HG03558 (cell line): ENCODE results near the gene BEND6.
A peak's percentile ranks its signal among the peaks of the same experiment; 100 is the strongest.

Experiments
- ATAC-seq: cut with Tn5 transposase; IDR thresholded peaks from one replicate; pipeline ENCODE4 v1.9.1; 2021; ENCODE audit warnings: moderate number of reproducible peaks; ENCODE audit not compliant: unreplicated experiment; ENCODE audit errors: extremely low read depth

Gene BEND6

DNA sequence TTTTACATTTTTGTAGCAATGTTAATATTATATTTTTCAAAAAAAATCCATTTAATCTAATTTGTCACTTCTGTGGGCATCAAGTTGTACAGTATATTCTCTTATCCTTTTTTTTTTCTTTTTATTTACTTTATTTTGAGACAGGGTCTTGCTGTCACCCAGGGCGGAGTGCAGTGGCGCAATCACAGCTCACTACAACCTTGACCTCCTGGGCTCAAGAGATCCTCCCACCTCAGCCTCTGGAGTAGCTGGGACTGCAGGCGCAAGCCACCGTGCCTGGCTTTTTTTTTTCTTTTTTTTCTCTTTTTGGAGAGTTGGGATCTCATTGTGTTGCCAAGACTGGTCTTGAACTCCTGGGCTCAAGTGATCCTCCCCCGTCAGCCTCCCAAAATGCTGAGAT lies 14.4 kb upstream of the BEND6 start:
- no peak for ATAC-seq

DNA sequence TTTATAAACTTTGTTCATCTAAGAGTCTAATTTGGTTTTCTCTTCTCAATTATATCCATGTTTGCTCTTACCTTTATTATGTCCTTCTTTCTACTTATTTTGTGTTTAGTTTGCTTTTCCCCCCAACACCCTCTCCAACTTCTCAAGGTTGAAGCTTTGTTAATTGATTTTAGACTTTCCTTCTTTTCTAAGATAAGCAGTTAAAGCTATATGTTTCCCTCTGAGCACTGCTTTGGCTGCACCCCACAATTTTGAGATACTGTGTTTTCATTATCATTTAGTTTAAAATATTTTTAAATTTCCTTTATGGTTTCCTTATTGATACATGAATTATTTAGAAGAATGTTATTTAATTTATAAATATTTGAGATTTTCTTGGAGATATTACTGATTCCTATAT lies 13.9 kb upstream of the BEND6 start:
- ATAC-seq = no peak

DNA sequence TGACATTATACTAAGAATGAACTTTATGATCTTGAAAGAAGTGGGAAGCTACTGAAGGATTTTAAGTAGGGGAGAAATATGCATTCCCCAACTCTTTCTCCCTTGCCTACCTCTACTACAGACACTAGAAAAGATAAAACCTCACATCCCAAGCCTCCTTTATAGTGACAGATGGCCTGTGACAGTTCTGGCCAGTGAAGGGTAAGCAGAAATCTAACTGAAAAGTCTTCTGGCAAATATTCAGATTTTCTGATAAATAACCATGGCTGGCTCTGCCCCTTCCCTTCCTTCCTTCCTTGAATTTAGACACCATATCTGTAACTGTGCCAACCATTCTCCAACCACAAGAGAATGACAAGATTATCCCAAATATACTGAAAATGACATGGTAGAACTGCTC lies 10.2 kb upstream of the BEND6 start:
- ATAC-seq = no peak

DNA sequence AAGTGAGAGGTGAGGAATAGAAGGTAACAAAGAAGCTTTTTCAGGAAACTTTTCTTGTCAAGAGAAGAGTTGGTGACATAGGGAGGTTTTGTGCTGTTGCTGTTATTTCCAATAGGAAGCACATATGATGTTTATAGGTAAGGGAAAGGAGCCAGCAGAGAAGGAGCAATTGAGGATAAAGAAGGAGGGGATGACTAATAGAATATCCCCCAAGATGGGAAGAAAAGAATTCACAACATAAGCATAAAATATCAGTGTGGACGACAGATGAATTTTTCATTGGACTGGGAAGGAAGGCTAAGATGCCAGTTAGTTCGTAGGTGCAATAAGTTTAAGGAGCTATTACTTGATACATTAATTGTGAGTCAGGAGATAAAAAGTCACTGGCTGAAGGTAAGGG lies 8.5 kb upstream of the BEND6 start:
- no peak for ATAC-seq

DNA sequence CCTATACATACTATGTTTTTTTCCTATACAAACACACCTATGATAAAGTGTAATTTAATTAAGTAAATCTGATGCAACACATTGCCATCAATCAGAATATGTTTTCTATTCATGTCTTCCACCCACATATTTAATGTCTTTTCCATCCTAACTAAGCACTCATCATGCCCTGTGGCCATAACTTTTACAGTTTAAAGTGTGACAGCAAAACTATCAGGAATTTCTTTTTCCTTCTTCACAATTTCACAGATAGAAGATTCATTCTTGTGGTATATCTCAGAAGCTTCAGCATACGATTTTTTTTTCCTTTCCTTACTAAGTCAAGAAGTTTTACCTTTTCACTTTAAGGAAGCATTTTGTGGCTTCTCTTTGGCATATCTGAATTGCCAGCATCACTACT lies 7.0 kb upstream of the BEND6 start:
- ATAC-seq = no peak

DNA sequence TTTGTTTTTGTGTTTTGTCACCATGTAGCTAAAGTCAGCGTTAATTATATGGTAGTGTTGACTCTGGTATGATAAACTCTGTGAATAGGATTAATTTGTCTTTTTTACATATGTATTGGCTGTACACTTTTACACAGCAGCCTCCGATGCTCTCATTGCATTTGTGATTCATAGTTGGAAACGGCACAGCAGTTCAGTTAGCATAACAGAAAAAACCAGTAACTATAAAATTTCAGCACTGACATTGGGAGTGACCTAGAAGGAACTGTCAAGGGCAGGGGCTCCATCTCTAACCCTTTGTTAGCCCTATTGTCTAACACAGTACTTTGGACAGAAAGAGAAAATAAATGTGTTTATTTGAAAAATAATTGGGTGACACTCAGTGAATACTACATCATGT lies 5.6 kb upstream of the BEND6 start:
- ATAC-seq = no peak

DNA sequence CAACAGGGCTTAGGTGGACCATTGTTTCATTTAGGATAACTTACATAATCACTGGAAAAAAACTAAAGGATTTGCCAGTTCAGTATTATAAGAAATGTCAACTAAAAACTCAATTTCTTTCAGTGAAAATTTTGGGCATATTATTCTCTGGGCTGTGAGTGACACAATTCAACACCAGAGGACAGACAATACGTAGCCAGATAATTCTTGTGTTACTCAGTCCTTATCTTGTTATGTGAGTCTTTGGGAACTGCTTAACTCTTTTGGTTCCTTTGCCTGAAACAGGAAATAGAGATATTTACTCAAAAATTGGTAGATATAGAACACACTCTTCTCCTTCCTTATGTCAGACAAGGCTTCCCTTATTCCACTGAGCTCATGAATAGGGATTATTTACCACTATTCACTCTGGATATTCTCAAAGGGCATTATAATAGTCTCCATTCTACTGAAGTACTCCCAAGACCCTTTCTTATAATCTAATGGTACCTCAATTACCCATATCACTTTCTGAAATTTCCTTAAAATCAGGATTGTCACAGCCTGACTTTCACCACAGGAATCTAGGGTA lies 4.9 kb upstream of the BEND6 start:
- ATAC-seq = no peak

DNA sequence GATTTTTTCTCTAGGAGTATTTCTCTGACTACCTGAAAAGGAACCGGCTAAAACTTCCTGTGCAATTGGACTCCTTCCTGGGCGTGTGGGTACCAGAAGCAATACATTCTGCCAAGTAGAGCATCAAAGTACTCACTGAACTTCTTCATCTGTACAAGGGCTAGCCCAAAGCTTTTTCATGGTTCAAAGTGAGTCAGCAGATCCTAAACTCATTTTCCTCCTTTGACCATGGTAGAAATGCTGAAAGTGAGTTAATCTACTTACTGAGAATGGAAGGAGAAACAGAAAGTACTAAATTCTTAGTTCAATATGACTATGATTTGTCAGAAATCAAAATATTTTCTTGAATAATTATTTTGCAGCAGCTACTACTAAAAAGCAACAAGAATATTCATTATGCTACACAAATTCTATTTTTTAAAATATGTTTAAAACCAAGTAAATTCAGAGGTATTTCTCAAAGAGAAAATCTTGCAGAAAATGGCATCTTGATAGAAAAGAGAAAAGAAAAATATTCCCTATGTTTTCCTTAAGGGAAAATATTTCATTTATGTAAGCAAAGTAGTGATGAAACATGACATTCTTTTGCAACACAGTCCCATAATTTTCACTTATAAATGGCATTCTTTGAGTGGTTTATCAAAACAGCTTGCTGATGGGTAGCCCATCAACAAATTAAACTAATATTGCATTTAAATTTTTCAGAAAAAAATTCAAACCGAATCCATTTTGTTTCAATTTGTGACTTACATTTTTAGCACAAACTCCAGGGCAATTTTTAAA lies 3.7 kb upstream of the BEND6 start:
- no peak for ATAC-seq

DNA sequence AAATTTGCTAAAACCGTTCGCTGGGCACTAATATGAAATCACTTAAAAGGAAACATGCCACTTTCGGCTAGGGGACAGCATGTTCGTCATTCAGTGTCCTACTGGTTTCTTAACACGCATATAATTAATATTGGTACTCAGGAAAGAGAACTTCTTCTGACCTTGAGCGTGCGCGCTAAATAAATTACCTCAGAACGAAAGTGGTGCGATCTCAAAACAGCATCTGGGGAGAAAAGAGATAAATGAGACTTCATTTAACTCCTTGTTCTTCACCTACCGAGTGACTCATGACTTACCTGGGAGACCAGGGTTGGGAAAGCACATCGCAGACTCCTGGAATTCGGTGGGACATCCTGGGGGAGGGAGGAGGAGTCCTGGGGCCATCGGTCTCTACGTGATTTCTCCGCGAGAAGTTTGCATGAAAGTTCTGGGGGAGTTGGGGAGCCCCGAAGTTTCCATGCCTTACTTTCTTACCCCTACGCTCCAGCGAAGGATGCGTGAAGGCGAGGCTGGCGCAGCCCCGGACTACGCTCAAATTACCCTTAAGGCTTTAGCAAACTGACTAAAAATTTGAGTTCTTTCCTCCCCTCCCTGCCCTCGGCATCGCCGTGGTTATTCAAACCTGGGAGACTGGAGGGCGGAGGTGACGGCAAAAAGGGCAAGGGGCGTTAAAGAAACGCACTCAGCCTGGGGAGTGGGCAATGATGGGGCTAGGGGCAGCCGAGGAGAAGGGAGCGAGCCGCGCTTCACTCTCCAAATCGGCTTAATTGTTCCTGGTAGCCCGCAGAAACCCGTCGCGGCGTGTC lies 1.1 kb upstream of the BEND6 start:
- no peak for ATAC-seq

DNA sequence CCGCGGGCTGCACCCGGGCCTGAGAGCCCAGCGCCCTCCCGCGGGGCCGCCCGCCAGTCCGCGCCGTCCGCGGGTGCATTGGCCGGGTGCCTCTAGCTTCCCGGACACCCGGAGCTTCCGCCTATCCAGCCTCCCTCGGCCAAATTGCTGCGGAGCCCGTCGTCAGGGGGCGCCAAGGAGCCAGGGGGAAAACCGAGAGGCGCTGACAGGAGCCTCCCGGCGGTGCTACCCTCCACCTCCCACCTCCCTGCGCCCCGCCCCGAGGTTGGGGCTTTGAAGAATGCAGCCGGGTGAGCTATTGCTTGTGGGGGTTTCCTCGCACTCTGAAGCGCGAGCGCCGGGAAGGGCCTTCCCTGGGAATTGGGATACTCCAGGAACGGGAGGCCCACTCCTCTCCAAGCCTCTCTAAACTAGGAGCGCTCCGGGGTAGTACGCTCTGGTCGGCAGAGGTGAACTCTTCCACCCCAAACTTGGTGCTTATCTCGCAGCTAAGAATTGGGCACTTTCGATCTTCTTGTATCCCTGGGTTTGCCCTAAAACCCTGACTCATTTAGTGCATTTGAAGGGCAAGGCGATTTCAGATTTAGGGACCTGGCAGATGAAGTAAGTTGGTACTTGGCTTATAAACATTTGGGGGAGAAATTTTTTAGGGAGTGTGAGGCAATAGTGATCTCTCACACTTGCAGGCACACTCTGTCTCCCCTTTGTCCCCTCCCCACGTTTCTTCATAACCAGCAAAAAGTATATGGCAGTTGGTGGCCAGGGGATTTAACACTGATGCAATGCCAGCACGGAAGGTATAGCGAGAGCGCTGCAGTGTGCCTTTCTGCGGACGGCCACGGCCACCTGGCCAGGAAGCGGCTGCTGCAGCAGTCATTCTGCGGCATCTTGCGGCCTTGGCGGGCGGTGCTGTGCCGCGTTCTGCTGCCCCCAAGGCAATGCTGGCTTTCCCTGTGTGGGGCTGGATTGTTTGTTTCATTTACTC lies 556 bp downstream of the BEND6 start:
- peak; percentile 43 for ATAC-seq

DNA sequence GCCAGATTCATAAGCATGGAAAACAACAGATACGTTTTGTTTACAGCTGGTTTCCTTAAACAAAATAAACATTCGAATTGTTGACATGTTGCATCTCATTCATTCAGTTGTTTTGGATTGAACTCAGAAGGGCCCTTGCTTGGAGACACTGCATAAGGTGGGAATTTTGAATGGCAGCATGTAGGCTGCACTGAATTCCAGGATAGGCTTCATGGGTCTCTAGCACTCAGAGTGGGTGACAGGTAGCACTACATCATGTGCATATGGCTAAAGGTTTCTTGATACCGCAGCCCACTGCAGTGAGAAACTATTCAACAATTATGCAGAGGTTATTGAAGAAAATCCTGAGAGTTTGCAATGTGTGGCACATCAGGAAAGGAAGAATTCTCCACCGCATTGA lies 1.6 kb downstream of the BEND6 start:
- ATAC-seq = no peak

DNA sequence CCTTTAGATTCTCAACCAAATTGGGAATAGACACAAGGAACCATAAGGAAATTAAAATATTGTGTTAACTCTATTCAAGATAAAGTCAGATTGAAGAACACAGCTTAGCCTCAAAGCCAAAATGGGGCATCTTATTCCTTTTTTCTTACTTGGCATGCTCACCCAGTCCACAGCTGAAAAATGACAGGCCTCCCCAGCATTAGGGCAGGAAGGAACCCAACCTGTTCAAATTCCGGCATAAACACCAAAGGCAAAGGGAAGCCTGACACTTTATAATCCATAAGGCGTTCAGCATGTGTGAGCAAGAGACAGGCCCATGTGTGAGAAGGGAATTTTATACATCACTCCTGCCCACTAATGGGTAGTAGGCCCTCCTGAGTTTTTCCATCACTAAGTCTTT lies 2.9 kb downstream of the BEND6 start:
- ATAC-seq = no peak

DNA sequence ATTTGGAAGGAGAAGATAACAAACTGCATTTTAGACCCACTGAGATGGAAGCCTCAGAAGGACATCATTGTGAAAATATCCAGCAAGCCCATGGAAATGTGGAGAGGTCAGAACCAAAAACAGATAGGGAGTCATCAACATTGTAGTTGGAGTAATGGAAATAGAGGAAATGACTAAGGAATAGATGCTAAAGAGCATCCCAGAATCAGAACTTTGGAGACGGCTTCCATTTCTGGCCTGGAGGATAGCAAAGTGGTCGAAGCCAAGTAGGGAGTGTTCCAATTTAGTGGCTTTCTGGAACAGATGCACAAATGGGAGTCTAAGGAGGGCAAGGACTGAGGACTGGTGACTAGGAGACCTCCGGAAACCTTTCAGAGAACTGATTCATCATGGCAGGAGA lies 3.6 kb downstream of the BEND6 start:
- no peak for ATAC-seq

DNA sequence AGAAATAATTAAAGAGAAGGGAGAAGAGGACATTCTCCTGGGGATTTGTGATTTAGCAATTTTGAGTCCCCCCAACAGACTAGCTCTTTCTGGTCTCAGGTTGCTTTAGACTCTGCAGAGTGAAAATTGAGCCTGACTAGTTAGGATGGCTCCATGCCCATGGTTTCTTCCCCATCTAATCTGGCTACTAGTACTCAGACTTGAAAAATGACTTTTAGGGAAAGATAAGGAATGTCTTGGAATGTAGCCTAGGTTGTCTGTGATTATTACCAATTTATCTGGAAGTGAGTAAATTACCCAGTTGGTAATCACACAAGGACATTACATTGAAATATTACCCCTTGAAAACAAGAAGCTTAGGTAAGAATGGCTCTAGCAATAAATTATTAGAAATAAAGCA lies 4.2 kb downstream of the BEND6 start:
- ATAC-seq = no peak

DNA sequence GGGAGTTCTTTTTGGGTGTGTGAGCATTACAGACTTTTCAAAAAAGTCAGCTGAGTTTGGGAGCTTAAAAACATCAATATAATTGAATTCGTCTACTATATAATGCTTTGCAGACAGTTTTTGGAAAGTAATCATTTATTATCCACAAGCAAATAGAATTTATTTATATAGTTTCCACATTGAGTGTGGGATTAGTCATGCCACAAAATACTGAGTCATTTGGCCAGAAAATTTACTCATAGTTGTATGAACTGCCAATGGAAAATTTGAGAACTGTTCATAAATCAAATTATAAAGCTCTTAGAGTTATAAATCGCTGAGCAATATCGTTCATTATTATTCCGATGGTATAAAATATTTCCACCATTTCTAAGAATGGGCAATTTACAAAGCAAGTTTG lies 5.0 kb downstream of the BEND6 start:
- no peak for ATAC-seq

DNA sequence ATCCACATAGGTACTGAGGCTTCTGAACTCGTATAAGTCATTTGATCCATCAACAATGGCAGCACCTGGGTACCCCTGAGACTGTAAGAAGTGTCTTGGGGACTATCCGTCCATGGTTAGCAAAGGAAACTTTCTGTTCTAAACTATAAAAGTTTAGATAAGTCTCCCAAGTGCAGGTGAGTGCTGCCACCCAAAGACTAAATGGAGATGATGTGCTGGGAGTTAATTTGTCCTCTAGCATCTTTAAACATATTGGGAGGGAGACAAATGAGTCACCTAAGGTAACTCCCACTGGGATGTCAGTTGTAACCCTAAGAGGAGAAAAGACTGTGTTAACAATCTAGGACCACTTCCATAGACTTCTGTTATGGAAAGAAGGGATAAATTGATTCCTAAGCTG lies 6.2 kb downstream of the BEND6 start:
- no peak for ATAC-seq

DNA sequence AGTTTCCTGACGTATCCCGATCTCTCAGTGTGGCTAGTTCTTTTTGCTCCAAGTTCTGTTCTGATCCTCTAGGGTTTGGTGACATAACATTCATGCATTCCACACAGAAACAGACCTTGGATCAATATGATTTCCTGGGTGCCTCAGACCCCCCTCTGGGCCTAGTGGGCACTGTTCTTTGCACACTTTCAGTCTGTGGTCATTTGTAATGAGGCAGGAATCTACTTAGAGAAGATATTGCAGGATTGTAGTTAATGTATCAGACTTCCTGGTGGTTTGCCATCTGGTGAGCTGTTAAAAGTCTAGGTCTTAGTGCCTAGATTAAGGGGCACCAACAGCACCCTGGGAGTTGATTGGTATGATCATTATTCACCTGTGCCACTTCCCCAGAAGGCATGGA lies 7.5 kb downstream of the BEND6 start:
- ATAC-seq = no peak

DNA sequence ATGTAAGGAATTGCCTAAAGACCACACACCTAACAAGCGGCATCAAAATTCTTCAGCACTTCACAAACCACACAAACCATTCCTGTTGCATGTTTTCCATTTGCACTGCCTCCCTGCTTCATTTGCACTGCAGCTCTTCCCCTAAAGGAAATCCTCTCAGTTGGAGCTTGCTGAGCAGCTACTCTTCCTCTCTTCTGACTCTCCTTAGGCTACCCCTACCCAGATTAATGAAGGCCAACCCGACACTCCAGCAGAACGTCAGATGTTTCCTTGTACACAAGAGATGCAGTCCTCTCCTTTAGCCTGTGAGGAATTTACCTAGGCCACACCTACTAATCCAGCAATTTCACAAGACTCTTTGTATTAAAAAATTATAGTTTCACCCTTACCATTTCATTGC lies 8.1 kb downstream of the BEND6 start:
- ATAC-seq = no peak

DNA sequence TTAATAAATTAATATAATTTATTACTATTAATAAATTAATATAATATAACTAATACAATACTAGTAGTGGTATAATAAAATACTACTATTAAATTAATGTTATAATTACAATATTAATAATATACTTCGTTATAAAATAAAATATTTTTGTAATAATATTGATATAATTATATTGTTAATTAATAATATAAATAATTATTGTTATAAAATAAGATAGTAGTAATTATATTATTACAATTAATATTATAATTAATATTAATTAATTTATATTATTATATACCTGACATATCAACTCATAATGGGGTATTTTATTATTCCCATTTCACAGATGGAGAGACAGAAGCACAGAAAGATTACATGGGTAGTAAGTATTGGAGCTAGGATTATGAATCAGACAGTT lies 8.9 kb downstream of the BEND6 start:
- ATAC-seq = no peak

DNA sequence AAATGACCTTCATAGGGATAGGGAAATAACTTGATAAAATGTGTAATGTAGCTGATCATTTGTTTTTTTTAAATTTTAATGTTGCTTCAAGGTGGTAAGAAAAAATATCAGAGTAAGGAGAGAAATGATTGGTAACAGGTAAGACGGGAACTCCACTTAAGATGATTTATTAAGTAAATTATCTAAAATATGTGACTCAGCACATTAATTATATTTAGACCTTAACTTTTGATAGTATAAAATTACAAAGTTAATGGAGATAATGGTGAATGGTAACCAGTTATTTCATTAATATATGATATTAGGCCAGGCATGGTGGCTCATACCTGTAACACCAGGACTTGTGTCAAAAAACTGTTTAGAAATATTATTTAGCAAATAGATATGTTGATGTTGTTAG lies 10.2 kb downstream of the BEND6 start:
- no peak for ATAC-seq
